ENCODE results near the gene OR52E4.

- no peak for TF ChIP-seq CTCF (IDR thresholded peaks at IDR 0.05; ENCODE audit: low read length)
- no peak for TF ChIP-seq EZH2phosphoT487 (IDR thresholded peaks at IDR 0.05; ENCODE audit: low read length)
Measured at GRCh38 chr11:5887172-5887571, 6.7 kb downstream of the OR52E4 start.
